Trophoblast cell (in vitro differentiated cells and primary cell): Measurements from ENCODE around the gene AMOT.
A peak's percentile ranks its signal among the peaks of the same experiment; 100 is the strongest.

Source experiments
- DNase-seq, 2 donors: peaks; one replicate each; pipeline ENCODE4 v3.0.0-alpha.2; 2016
- H2AFZ ChIP-seq: 2 replicates; pipeline ENCODE4 v1.6.1; 2013; ENCODE audit warnings: low read length, moderate library complexity, mild to moderate bottlenecking; ENCODE audit not compliant: insufficient read depth, poor library complexity
- H2AK5ac ChIP-seq: 2 replicates; pipeline ENCODE4 v1.6.1; 2013; ENCODE audit warnings: mild to moderate bottlenecking, low read length
- H2BK120ac ChIP-seq: 2 replicates; pipeline ENCODE4 v1.6.1; 2013; ENCODE audit warnings: low read length, mild to moderate bottlenecking, moderate library complexity; ENCODE audit not compliant: insufficient read depth, poor library complexity
- H2BK12ac ChIP-seq: 2 replicates; pipeline ENCODE4 v1.6.1; 2013; ENCODE audit warnings: mild to moderate bottlenecking, low read length, moderate library complexity
- H2BK5ac ChIP-seq: 2 replicates; pipeline ENCODE4 v1.6.1; 2013; ENCODE audit warnings: low read length, low read depth, moderate library complexity, mild to moderate bottlenecking; ENCODE audit not compliant: poor library complexity
- H3K14ac ChIP-seq: 2 replicates; pipeline ENCODE4 v1.6.1; 2013; ENCODE audit warnings: mild to moderate bottlenecking, low read length
- H3K18ac ChIP-seq: 2 replicates; pipeline ENCODE4 v1.6.1; 2013; ENCODE audit warnings: mild to moderate bottlenecking, low read length
- H3K23ac ChIP-seq: 2 replicates; pipeline ENCODE4 v1.6.1; 2013; ENCODE audit warnings: low read length
- H3K27ac ChIP-seq: 2 replicates; pipeline ENCODE4 v1.5.1; 2013; ENCODE audit warnings: low read depth, mild to moderate bottlenecking, inconsistent platforms, low read length, moderate library complexity
- H3K27me3 ChIP-seq: 2 replicates; pipeline ENCODE4 v1.6.1; 2013; ENCODE audit warnings: inconsistent platforms, mild to moderate bottlenecking, low read length, moderate library complexity; ENCODE audit not compliant: insufficient read depth
- H3K36me3 ChIP-seq, 2 experiments: 1 replicate in 1 of 2; 2 replicates in 1 of 2; pipeline ENCODE4 v1.6.1; 2013; ENCODE audit warnings: low read length in 2 of 2, mild to moderate bottlenecking in 2 of 2, moderate library complexity in 1 of 2; ENCODE audit not compliant: insufficient read depth in 2 of 2, control insufficient read depth in 1 of 2
- H3K4ac ChIP-seq: 2 replicates; pipeline ENCODE4 v1.6.1; 2013; ENCODE audit warnings: low read depth, mild to moderate bottlenecking, low read length, moderate library complexity
- H3K4me1 ChIP-seq, 2 experiments: 1 replicate in 1 of 2; 2 replicates in 1 of 2; pipeline ENCODE4 v1.6.1; 2013; ENCODE audit warnings: low read length in 2 of 2, mild to moderate bottlenecking in 2 of 2, moderate library complexity in 1 of 2; ENCODE audit not compliant: insufficient read depth in 2 of 2, control insufficient read depth in 1 of 2
- H3K4me2 ChIP-seq: 2 replicates; pipeline ENCODE4 v1.6.1; 2013; ENCODE audit warnings: inconsistent platforms, mild to moderate bottlenecking, low read length, moderate library complexity
- H3K4me3 ChIP-seq: 2 replicates; pipeline ENCODE4 v1.5.1; 2013; ENCODE audit warnings: mild to moderate bottlenecking, low read depth, low read length, inconsistent platforms
- H3K79me1 ChIP-seq: one replicate; pipeline ENCODE4 v1.6.1; 2013; ENCODE audit warnings: low read length
- H3K79me2 ChIP-seq: 2 replicates; pipeline ENCODE4 v1.6.1; 2013; ENCODE audit warnings: low read length, mild to moderate bottlenecking; ENCODE audit not compliant: control insufficient read depth, insufficient read depth, poor library complexity
- H3K9ac ChIP-seq: 2 replicates; pipeline ENCODE4 v1.6.1; 2013; ENCODE audit warnings: mild to moderate bottlenecking, low read length
- H3K9me3 ChIP-seq: 2 replicates; pipeline ENCODE4 v1.6.1; 2013; ENCODE audit warnings: low read depth, mild to moderate bottlenecking, control low read depth, inconsistent platforms, low read length; ENCODE audit not compliant: insufficient read depth
- H4K12ac ChIP-seq: 2 replicates; pipeline ENCODE4 v1.6.1; 2013; ENCODE audit warnings: low read depth, mild to moderate bottlenecking, low read length, moderate library complexity
- H4K8ac ChIP-seq: 2 replicates; pipeline ENCODE4 v1.6.1; 2013; ENCODE audit warnings: low read depth, mild to moderate bottlenecking, low read length, moderate library complexity
- H4K91ac ChIP-seq: one replicate; pipeline ENCODE4 v1.6.1; 2013; ENCODE audit warnings: low read depth, mild to moderate bottlenecking, low read length, moderate library complexity
- WGBS: extraction: QIAGEN DNeasy Blood & Tissue Kit; methylation state at CpG from one replicate; pipeline ENCODE4 v1.1.7; 2013; ENCODE audit warnings: missing lambda C conversion rate; ENCODE audit not compliant: insufficient read length, insufficient coverage; ENCODE audit errors: extremely low coverage; 5-methylcytosine and 5-hydroxymethylcytosine counted together

AMOT gene

DNA sequence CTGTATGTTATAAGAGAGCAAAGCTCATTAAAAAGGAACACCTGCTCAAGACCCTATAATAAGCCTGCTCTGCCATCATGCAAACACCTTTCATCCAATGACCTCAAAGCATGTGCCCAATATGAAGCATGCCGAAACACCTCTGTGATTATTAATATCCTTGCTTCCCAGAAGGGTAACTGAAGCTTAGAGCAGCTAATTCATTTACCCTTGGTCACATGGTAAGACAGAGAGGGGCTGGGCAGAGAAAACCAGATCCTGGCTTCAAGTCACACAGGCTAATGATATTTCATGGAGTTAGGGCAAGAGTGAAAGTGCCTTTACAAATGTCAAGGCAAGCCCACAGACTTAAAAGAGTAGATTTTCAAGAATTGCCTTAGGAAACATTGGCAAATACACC lies 5.6 kb downstream of the AMOT start:
- Histone ChIP-seq H3K9ac (no peak overlapping the region), H3K4ac (no peak overlapping the region), H3K4me1 (peaks cover 5 to 12% of the 10 kb centered on the region in 2 experiments), H3K36me3 (peaks cover 4 to 9% of the 10 kb centered on the region in 2 experiments), H3K4me2 (no peak overlapping the region), H2BK5ac (peak overlapping the region; percentile 13), H4K12ac (no peak overlapping the region), H3K18ac (no peak overlapping the region), H2AFZ (no peak overlapping the region), H3K14ac (no peak overlapping the region), H4K8ac (no peak overlapping the region), H3K27me3 (no peaks in the 10 kb centered on the region), H4K91ac (no peak overlapping the region), H3K9me3 (no peaks in the 10 kb centered on the region), H2BK120ac (peak overlapping the region; percentile 22), H2AK5ac (no peak overlapping the region), H3K4me3 (no peak overlapping the region), H3K27ac (no peak overlapping the region), H2BK12ac (no peak overlapping the region), H3K79me1 (peaks cover 8% of the 10 kb centered on the region), H3K23ac (no peak overlapping the region), H3K79me2 (peaks cover 7% of the 10 kb centered on the region)
- WGBS: no CpG with 5 or more reads among the region's 1 CpG
- no peak for DNase-seq

DNA sequence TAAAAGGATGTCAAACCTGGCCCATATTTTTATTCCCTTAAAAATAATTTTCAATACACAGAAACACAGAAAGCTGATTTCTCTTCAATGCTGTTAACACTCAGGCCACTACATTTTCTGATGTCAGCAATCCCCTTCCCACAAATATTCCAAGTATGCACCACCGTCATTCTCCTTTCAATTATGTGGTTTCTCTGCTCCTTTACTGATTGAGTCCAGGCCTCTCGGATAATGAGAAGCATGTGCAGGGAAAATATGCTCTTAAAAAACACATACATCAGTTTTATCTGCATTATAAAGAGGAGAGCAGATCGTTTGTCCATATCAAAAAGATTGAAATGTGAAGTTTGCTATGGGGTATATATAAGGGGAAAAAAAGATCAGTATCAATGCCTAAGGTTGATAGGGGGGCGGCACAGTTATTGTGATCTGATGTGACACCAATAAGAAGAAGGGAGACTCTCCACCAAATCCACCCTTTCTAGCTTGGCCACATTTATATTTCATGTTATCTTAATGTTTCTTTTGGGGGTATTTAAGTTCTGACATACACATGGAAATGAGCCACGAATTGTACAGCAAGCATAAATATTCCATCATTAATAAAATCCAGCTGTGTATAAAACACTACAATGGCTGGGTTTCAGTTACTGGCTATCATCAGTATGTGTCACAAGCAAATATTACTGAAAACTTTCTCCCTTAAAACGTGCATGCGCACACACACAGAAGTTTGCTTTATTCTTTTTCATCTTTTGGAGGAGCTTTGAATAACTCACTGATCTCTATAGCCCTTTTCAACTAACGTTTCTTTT lies 6.4 kb downstream of the AMOT start:
- Histone ChIP-seq H3K23ac (no peak overlapping the region), H2AFZ (no peak overlapping the region), H4K8ac (no peak overlapping the region), H3K4me1 (peaks cover 5 to 12% of the 10 kb centered on the region in 2 experiments), H3K18ac (no peak overlapping the region), H3K4me2 (peak overlapping the region; percentile 23), H3K14ac (no peak overlapping the region), H4K91ac (no peak overlapping the region), H2BK5ac (no peak overlapping the region), H2BK12ac (no peak overlapping the region), H2AK5ac (no peak overlapping the region), H3K79me1 (peaks cover 5% of the 10 kb centered on the region), H3K27me3 (no peaks in the 10 kb centered on the region), H3K27ac (no peak overlapping the region), H3K4me3 (no peak overlapping the region), H3K79me2 (peaks cover 7% of the 10 kb centered on the region), H3K4ac (no peak overlapping the region), H2BK120ac (no peak overlapping the region), H4K12ac (no peak overlapping the region), H3K9me3 (no peaks in the 10 kb centered on the region), H3K36me3 (peaks cover 5 to 13% of the 10 kb centered on the region in 2 experiments), H3K9ac (no peak overlapping the region)
- no CpG with 5 or more reads among the region's 8 CpGs for WGBS
- DNase-seq: peak in 1 of 2 donors; percentile 15

DNA sequence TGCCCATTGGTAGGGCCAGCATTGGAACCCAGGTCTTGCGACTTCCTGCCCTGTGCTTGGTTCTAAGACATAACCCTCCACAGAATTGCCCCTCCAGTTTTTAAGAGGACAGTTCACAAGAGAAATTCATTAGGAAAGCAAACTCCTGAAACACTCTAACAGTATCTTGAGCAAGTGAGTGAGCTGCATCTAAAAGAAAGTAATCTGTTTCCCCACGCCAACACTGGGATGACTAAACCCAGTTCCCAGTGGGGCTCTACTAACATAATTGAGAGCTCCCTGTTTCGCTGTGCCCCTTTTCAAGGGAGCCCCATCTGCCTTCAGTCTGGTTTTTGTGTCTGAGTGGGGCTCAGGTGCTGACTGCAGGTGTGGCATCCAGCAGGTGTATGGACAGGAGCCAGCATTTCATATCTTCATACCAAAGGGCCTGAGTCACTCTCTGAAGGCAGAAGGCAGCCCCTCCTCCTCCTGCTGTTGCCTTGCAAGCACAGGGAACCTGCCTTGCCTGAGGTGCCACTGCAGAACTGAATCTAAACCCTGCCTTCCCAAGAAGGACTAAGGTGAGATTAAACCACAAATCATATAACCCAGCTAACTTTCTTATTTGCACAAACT lies 8.0 kb downstream of the AMOT start:
- no peak overlapping the region for H4K12ac ChIP-seq
- no peak overlapping the region for H2AK5ac ChIP-seq
- no peak overlapping the region for H3K4me3 ChIP-seq
- H2BK5ac ChIP-seq: peak overlapping the region; percentile 73
- H3K4me2 ChIP-seq: peak overlapping the region; percentile 60
- H3K4ac ChIP-seq: peak overlapping the region; percentile 79
- H3K27ac ChIP-seq: peak overlapping the region; percentile 60
- peak overlapping the region; percentile 62 for H4K91ac ChIP-seq
- H3K14ac ChIP-seq: no peak overlapping the region
- no peaks in the 10 kb centered on the region for H3K27me3 ChIP-seq
- peak overlapping the region; percentile 82 for H3K18ac ChIP-seq
- H3K79me2 ChIP-seq: peaks cover 1% of the 10 kb centered on the region
- H3K23ac ChIP-seq: no peak overlapping the region
- no CpG with 5 or more reads among the region's 3 CpGs for WGBS
- H3K79me1 ChIP-seq: peaks cover 3% of the 10 kb centered on the region
- H3K36me3 ChIP-seq: peaks cover 6 to 17% of the 10 kb centered on the region in 2 experiments
- H3K9ac ChIP-seq: no peak overlapping the region
- no peak overlapping the region for H4K8ac ChIP-seq
- H2AFZ ChIP-seq: no peak overlapping the region
- no peak overlapping the region for H2BK12ac ChIP-seq
- DNase-seq: peak; percentile 32 to 66
- H3K9me3 ChIP-seq: no peaks in the 10 kb centered on the region
- peak overlapping the region; percentile 6 for H2BK120ac ChIP-seq
- H3K4me1 ChIP-seq: peaks cover 3 to 10% of the 10 kb centered on the region in 2 experiments

GRCh38 chrX:112830540-112830939 lies 10.1 kb downstream of the AMOT start:
- no peak overlapping the region for H3K9ac ChIP-seq
- H3K14ac ChIP-seq: no peak overlapping the region
- H3K4me1 ChIP-seq: peaks cover 3 to 10% of the 10 kb centered on the region in 2 experiments
- H4K8ac ChIP-seq: no peak overlapping the region
- DNase-seq: no peak
- H3K36me3 ChIP-seq: peaks cover 6 to 19% of the 10 kb centered on the region in 2 experiments
- H3K79me2 ChIP-seq: no peaks in the 10 kb centered on the region
- H3K79me1 ChIP-seq: peaks cover 3% of the 10 kb centered on the region
- H2BK5ac ChIP-seq: no peak overlapping the region
- no peak overlapping the region for H2BK120ac ChIP-seq
- H3K18ac ChIP-seq: no peak overlapping the region
- no peaks in the 10 kb centered on the region for H3K9me3 ChIP-seq
- H3K27ac ChIP-seq: no peak overlapping the region
- H3K27me3 ChIP-seq: no peaks in the 10 kb centered on the region
- no CpG with 5 or more reads among the region's 3 CpGs for WGBS
- no peak overlapping the region for H2BK12ac ChIP-seq
- no peak overlapping the region for H3K23ac ChIP-seq
- no peak overlapping the region for H2AK5ac ChIP-seq
- no peak overlapping the region for H4K12ac ChIP-seq
- no peak overlapping the region for H3K4me3 ChIP-seq
- no peak overlapping the region for H4K91ac ChIP-seq
- H2AFZ ChIP-seq: no peak overlapping the region
- no peak overlapping the region for H3K4ac ChIP-seq
- H3K4me2 ChIP-seq: no peak overlapping the region
